Measurements from ENCODE around the gene FXN.
"Not testable (repeated sequence)": the region's sequence is repeated elsewhere in the genome, so short reads cannot be mapped to it uniquely, and the experiment has no call there.

FXN gene

GRCh38 chr9:69070201-69070600, 34.6 kb downstream of the FXN start:
- no peak for DNase-seq (ENCODE audit: low spot score)

GRCh38 chr9:69071059-69071458, 35.5 kb downstream of the FXN start:
- no peak for DNase-seq (ENCODE audit: low spot score)

GRCh38 chr9:69073103-69073502, 37.6 kb downstream of the FXN start:
- DNase-seq (ENCODE audit: low spot score): no peak

- no peak for DNase-seq (ENCODE audit: low spot score)
Observed at GRCh38 chr9:69074801-69075200, 39.2 kb downstream of the FXN start.

GRCh38 chr9:69076550-69076949, 41.0 kb downstream of the FXN start:
- no peak for DNase-seq (ENCODE audit: low spot score)

- no peak for DNase-seq (ENCODE audit: low spot score)
Observed at GRCh38 chr9:69078069-69078468, 42.5 kb downstream of the FXN start.

GRCh38 chr9:69078581-69078980, 43.0 kb downstream of the FXN start:
- no peak for DNase-seq (ENCODE audit: low spot score)

GRCh38 chr9:69079186-69079585, 43.6 kb downstream of the FXN start:
- DNase-seq (ENCODE audit: low spot score): no peak

- DNase-seq (ENCODE audit: low spot score): no peak
Observed at GRCh38 chr9:69081261-69081660, 45.7 kb downstream of the FXN start.

GRCh38 chr9:69083321-69083720, 47.8 kb downstream of the FXN start:
- no peak for DNase-seq (ENCODE audit: low spot score)

- DNase-seq (ENCODE audit: low spot score): no peak
Observed at GRCh38 chr9:69085569-69086283, 50.2 kb downstream of the FXN start.

GRCh38 chr9:69086312-69086711, 50.8 kb downstream of the FXN start:
- no peak for DNase-seq (ENCODE audit: low spot score)

GRCh38 chr9:69086769-69087168, 51.2 kb downstream of the FXN start:
- DNase-seq (ENCODE audit: low spot score): no peak

- DNase-seq (ENCODE audit: low spot score): no peak
Observed at GRCh38 chr9:69089082-69089481, 53.5 kb downstream of the FXN start.

GRCh38 chr9:69089491-69089890, 53.9 kb downstream of the FXN start:
- no peak for DNase-seq (ENCODE audit: low spot score)

GRCh38 chr9:69090140-69090750, 54.7 kb downstream of the FXN start:
- DNase-seq (ENCODE audit: low spot score): no peak

GRCh38 chr9:69090946-69091345, 55.4 kb downstream of the FXN start:
- no peak for DNase-seq (ENCODE audit: low spot score)

GRCh38 chr9:69093471-69094103, 58.0 kb downstream of the FXN start:
- no peak for DNase-seq (ENCODE audit: low spot score)

GRCh38 chr9:69094361-69095135, 59.0 kb downstream of the FXN start:
- DNase-seq (ENCODE audit: low spot score): not testable (repeated sequence)

GRCh38 chr9:69097064-69097463, 61.5 kb downstream of the FXN start:
- DNase-seq (ENCODE audit: low spot score): peak; percentile 58

- no peak for DNase-seq (ENCODE audit: low spot score)
Observed at GRCh38 chr9:69097923-69098593, 62.5 kb downstream of the FXN start.

- DNase-seq (ENCODE audit: low spot score): not testable (repeated sequence)
Observed at GRCh38 chr9:69103348-69103996, 67.9 kb downstream of the FXN start.

All from LoVo (cell line).